ENCODE data around the gene MRPL52.

MRPL52 gene

DNA sequence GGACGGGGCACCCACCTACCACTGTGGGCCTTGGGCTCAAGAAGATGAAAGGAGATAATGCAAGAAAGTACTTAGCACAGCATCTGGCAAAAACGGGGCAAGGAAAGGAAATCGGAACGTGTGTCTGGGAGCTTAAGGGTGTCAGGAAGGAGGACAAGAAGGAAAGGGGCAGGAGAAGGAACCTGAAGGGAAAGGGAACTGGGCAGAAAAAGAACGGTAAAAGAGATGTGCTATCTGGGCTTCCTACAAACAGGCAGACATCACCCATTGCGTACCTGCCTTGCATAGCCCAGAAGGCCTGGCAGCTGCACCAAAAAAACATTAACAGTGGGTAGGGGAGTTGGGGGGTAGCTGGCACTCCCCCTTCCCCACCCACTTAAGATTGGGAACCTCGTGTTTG lies 52.4 kb downstream of the MRPL52 start:
- no peak for DNase-seq (ENCODE audit: low read depth, low spot score)

GRCh38 chr14:22882529-22883172 lies 53.0 kb downstream of the MRPL52 start:
- DNase-seq (ENCODE audit: low read depth, low spot score) = no peak

- DNase-seq (ENCODE audit: low read depth, low spot score) = no peak
Measured at GRCh38 chr14:22883173-22883976, 53.7 kb downstream of the MRPL52 start, which contains the start of gene REM2. TSS of gene REM2 (plus strand) at chr14:22883222. CDS start at chr14:22883288, 66 bp downstream.

DNA sequence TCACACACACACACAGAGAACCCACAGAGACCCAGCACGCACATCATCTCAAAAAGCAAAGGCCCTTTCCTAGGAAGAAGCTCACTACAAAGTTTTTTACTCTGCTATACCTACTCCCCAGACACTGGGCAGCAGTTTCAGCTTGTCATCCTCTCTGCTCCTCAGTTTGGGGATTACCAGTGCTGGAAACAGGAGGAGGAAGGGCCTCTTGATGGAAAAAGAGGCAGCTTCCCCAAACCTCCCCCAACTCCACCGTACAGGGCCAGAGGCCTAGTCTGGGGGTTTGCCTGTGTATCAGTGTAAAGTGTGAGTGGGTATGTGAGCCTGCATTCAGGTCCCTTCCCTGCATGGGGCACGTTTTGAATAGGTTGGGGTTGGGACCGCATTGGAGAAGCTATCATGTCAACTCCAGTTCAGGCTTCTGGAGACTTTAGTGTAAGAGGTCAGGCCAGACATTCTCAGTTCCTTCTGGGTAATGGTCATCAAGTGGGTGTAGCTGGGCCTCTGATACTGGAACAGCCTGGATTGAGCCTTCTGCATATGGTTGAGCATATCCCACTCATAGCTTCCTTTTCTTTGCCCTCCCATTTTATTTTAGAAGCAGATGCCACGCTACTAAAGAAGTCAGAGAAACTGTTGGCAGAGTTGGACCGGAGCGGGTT lies 54.5 kb downstream of the MRPL52 start:
- no peak for DNase-seq (ENCODE audit: low read depth, low spot score)

Data from iPS DF 19.7 (cell line).